HG03469 (cell line): ENCODE measurements around the gene IL17A.

Experiments used
- ATAC-seq: cut with Tn5 transposase; IDR thresholded peaks from one replicate; pipeline ENCODE4 v1.9.1; 2021; ENCODE audit warnings: mild to moderate bottlenecking, moderate library complexity, moderate number of reproducible peaks; ENCODE audit not compliant: unreplicated experiment

IL17A gene

GRCh38 chr6:52210227-52210626 is 24.1 kb downstream of the IL17A start:
- ATAC-seq = peak; percentile 64

- no peak for ATAC-seq
Observed at GRCh38 chr6:52213127-52213526, 27.0 kb downstream of the IL17A start.

DNA sequence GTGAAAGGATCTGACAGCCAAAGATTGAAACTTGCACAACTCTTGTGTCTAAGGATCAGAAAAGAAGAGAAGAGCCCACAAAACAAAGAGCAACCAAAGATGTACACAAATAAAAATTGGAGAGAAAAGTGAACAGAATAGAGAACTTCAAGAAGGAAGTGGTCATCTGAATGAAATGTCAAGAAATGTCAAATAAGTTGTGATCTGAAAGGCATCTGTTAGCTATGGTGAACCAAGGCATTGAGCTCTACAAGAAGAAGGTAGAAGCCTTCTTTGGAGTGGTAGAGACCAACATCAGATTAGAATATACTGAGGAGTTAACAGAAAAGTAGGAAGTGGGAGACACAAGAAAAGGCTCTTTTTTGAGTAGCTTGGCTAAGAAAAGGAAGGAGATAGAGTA is 29.6 kb downstream of the IL17A start:
- no peak for ATAC-seq

DNA sequence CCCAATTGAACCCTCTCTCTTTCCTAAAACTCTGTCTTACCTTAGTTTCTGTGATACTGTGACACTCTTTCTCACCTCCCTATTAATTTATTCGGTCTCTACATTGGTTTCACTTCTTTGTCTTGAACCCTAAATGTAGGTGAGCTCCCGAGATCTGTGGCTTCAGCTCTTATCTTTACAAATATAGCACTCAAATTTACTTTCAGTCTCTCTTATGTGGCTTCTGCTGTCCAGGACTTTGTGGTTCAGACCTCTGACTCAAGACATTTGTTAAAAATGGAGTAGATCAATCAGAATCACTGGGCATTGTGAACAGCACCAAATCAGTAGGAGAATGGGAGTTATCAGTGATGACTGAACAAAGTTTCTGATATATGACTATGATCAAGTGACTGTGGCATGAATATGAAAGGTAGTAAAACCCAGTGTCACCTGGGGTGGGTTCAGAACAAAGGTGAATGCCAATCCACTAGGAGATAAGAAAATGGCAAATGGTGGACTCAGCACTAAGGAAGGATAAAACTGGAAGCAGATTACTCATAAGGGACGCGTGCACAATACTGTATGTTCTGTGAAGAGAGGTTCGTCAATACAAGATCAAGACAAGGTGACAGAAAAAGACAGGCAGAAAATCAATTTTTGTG is 30.9 kb downstream of the IL17A start:
- ATAC-seq = peak; percentile 60

- ATAC-seq = no peak
Observed at GRCh38 chr6:52217761-52218160, 31.6 kb downstream of the IL17A start.

DNA sequence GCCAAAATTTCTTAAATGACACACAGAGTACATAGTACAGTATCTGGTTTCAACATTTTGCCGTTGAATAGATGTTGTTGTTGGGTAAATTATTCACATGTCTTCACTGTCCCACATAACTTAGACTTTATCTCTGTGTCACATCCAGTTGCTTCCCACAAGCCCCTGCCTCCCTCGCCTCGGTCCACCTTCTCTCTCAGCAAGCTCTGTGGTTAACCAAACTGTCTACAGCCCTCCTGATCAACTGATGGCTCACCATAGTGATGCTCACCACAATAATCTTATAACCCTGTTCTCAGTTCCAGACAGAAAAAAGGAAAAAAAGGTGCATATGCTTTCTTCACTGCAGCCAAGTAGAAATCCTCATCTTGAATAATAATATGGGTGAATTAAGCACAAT is 35.1 kb downstream of the IL17A start:
- peak; percentile 71 for ATAC-seq

DNA sequence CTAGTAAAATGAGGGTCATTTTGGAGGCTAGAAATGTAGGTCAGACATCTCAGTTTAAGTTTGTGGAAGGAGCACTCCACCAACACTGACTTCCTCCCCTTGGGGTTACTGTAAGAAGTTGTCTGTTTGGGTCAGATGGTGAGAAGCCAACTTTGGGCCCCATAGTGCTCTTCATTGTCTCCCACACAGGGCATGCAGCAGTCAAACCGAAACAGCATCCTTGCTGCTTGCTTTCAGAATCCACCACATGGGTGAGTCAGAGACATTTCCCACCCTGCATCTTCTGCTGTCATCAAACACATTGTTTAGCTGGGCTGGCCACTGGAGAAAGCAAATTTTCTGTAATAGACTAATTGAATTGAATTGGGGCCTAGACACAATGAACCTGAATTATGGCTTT is 41.3 kb downstream of the IL17A start:
- peak; percentile 100 for ATAC-seq

DNA sequence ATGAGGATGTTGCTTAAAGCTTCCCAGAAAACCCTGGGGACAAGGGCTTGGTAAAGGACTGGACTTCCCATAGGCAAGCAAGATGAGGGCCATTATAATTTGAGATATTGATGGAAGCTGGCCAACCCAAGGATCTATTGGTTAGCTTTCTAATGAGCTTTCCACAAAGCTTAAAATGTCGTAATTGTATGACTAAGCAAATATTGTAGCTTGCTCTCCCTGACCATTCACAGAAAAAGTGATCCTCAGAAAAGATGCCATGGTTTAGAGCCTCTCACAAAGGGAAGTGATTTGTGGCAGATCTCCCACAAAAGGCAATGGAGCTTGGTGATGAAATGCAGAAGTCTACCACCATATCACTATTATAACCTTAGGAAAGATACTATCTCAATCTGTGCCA is 44.5 kb downstream of the IL17A start:
- ATAC-seq = no peak

- ATAC-seq = no peak
Observed at GRCh38 chr6:52231406-52232127, 45.4 kb downstream of the IL17A start.

- ATAC-seq = no peak
Observed at GRCh38 chr6:52233005-52233404, 46.8 kb downstream of the IL17A start.

- peak; percentile 75 for ATAC-seq
Observed at GRCh38 chr6:52233975-52234823, 48.0 kb downstream of the IL17A start.
